ENCODE measurements around the gene SEZ6.

DNA sequence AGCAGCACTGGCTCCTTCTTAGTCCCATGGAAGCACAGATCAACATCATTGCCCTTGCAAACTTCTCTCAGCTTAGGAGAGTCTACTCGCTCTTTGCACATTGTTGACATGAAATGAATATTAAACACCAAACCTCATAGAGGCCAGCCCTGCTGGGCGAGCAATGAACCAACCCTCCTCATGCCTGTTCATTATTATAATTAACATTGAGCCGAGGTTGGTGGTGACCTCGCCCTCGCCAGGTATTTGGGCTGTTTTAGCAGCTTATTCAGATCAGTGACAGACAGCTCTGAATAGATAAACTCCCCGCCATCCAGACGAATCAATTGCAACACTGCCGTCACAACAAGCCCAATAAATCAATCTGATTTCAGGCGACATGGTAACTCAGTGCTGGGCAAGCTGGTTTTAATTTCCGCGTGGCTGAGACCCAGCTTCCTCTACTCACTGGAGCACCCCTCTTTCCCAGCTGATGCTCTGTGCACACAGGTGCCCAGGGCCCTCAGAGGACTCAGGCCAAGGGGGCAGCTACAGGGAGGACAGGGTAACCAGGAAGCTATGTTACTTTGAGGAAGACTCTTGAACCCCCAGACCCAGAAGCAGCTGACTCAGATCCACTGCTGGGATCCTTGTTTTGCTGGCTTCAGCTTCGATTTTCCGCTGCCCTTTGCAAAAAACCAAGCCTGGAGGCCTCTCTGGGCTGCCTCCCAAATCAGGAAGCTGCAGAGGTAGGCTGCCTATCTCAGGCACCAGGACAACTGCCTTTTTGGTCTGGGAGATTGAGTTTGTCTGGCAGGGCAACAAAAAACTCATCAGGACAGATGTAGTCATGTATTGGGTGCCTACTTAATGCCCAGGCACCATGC lies 10.7 kb upstream of the SEZ6 start:
- TF ChIP-seq, protein P1, sequence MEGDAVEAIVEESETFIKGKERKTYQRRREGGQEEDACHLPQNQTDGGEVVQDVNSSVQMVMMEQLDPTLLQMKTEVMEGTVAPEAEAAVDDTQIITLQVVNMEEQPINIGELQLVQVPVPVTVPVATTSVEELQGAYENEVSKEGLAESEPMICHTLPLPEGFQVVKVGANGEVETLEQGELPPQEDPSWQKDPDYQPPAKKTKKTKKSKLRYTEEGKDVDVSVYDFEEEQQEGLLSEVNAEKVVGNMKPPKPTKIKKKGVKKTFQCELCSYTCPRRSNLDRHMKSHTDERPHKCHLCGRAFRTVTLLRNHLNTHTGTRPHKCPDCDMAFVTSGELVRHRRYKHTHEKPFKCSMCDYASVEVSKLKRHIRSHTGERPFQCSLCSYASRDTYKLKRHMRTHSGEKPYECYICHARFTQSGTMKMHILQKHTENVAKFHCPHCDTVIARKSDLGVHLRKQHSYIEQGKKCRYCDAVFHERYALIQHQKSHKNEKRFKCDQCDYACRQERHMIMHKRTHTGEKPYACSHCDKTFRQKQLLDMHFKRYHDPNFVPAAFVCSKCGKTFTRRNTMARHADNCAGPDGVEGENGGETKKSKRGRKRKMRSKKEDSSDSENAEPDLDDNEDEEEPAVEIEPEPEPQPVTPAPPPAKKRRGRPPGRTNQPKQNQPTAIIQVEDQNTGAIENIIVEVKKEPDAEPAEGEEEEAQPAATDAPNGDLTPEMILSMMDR (IDR thresholded peaks at IDR 0.05 in 4 of 5, conservative IDR thresholded peaks at IDR 0.05 in 1 of 5) = no peak
- no peak for TF ChIP-seq POLR2A (IDR thresholded peaks at IDR 0.05)

Data from gastrocnemius medialis (tissue), 4 donors.